TTC549 (cell line): Measurements from ENCODE around the gene PRPF8.
A peak's percentile ranks its signal among the peaks of the same experiment; 100 is the strongest.
"Not testable (repeated sequence)": the region's sequence is repeated elsewhere in the genome, so short reads cannot be mapped to it uniquely, and the experiment has no call there.

ENCODE experiments used
- FAIRE-seq: peaks from 2 replicates; lab custom pipeline; 2012; peaks lifted over from hg19 to GRCh38; lab: Jason Lieb, UNC

The PRPF8 gene

GRCh38 chr17:1684378-1685189 is at the start of gene PRPF8:
Gene PRPF8, minus strand, starts transcription at chr17:1684867. Its CDS starts 296 bp downstream, at chr17:1684571.
- FAIRE-seq, result peak; percentile 88

- no peak for FAIRE-seq
Measured at GRCh38 chr17:1733759-1734158, 49.1 kb upstream of the PRPF8 start.

GRCh38 chr17:1732833-1733321 is 48.2 kb upstream of the PRPF8 start:
- FAIRE-seq, result no peak

GRCh38 chr17:1732241-1732832 is 47.7 kb upstream of the PRPF8 start:
- FAIRE-seq, result no peak

- FAIRE-seq, result no peak
Measured at GRCh38 chr17:1731194-1731506, 46.5 kb upstream of the PRPF8 start.

GRCh38 chr17:1730326-1731193 is 45.9 kb upstream of the PRPF8 start:
- FAIRE-seq, result no peak

- no peak for FAIRE-seq
Measured at GRCh38 chr17:1729966-1730325, 45.3 kb upstream of the PRPF8 start.

- no peak for FAIRE-seq
Measured at GRCh38 chr17:1727876-1728630, 43.4 kb upstream of the PRPF8 start.

- no peak for FAIRE-seq
Measured at GRCh38 chr17:1727258-1727789, 42.7 kb upstream of the PRPF8 start.

- FAIRE-seq, result no peak
Measured at GRCh38 chr17:1726626-1727257, 42.1 kb upstream of the PRPF8 start.

GRCh38 chr17:1725642-1726511 is 41.2 kb upstream of the PRPF8 start:
- FAIRE-seq, result no peak

- FAIRE-seq, result no peak
Measured at GRCh38 chr17:1724869-1725641, 40.4 kb upstream of the PRPF8 start.

- no peak for FAIRE-seq
Measured at GRCh38 chr17:1724351-1724868, 39.7 kb upstream of the PRPF8 start, which contains the start of gene WDR81. Gene WDR81, plus strand, starts transcription at chr17:1724704. Its CDS starts 256 bp downstream, at chr17:1724960.

GRCh38 chr17:1722022-1722421 is 37.4 kb upstream of the PRPF8 start:
- not testable (repeated sequence) for FAIRE-seq

GRCh38 chr17:1720856-1721386 is 36.3 kb upstream of the PRPF8 start:
- FAIRE-seq, result no peak

- no peak for FAIRE-seq
Measured at GRCh38 chr17:1718362-1719165, 33.9 kb upstream of the PRPF8 start.

GRCh38 chr17:1716912-1717695 is 32.4 kb upstream of the PRPF8 start:
- FAIRE-seq, result peak; percentile 96
